ENCODE measurements around the gene PKHD1.

The PKHD1 gene

GRCh38 chr6:51792273-51793030 is 295.0 kb downstream of the PKHD1 start:
- DNase-seq (ENCODE audit: low read depth in 2 of 2) = no peak

GRCh38 chr6:51790946-51791345 is 296.5 kb downstream of the PKHD1 start:
- no peak for DNase-seq (ENCODE audit: low read depth in 2 of 2)

- DNase-seq (ENCODE audit: low read depth in 2 of 2) = no peak
Measured at GRCh38 chr6:51788121-51788520, 299.3 kb downstream of the PKHD1 start.

GRCh38 chr6:51778666-51779065 is 308.7 kb downstream of the PKHD1 start:
- no peak for DNase-seq (ENCODE audit: low read depth in 2 of 2)

GRCh38 chr6:51777618-51778017 is 309.8 kb downstream of the PKHD1 start:
- no peak for DNase-seq (ENCODE audit: low read depth in 2 of 2)

- DNase-seq (ENCODE audit: low read depth in 2 of 2) = no peak
Measured at GRCh38 chr6:51775942-51776860, 311.2 kb downstream of the PKHD1 start.

- DNase-seq (ENCODE audit: low read depth in 2 of 2) = no peak
Measured at GRCh38 chr6:51768087-51768486, 319.3 kb downstream of the PKHD1 start.

- DNase-seq (ENCODE audit: low read depth in 2 of 2) = no peak
Measured at GRCh38 chr6:51765230-51765629, 322.2 kb downstream of the PKHD1 start.

- no peak for DNase-seq (ENCODE audit: low read depth in 2 of 2)
Measured at GRCh38 chr6:51753635-51754034, 333.8 kb downstream of the PKHD1 start.

GRCh38 chr6:51743999-51744398 is 343.4 kb downstream of the PKHD1 start:
- DNase-seq (ENCODE audit: low read depth in 2 of 2) = no peak

GRCh38 chr6:51740658-51741057 is 346.8 kb downstream of the PKHD1 start:
- DNase-seq (ENCODE audit: low read depth in 2 of 2) = no peak

- DNase-seq (ENCODE audit: low read depth in 2 of 2) = no peak
Measured at GRCh38 chr6:51738614-51739013, 348.8 kb downstream of the PKHD1 start.

- no peak for DNase-seq (ENCODE audit: low read depth in 2 of 2)
Measured at GRCh38 chr6:51737580-51738360, 349.6 kb downstream of the PKHD1 start.

GRCh38 chr6:51725155-51725554 is 362.3 kb downstream of the PKHD1 start:
- no peak for DNase-seq (ENCODE audit: low read depth in 2 of 2)

- no peak for DNase-seq (ENCODE audit: low read depth in 2 of 2)
Measured at GRCh38 chr6:51720327-51720726, 367.1 kb downstream of the PKHD1 start.

- DNase-seq (ENCODE audit: low read depth in 2 of 2) = no peak
Measured at GRCh38 chr6:51719297-51719696, 368.1 kb downstream of the PKHD1 start.

GRCh38 chr6:51718533-51718932 is 368.9 kb downstream of the PKHD1 start:
- DNase-seq (ENCODE audit: low read depth in 2 of 2) = no peak

GRCh38 chr6:51717477-51717876 is 369.9 kb downstream of the PKHD1 start:
- no peak for DNase-seq (ENCODE audit: low read depth in 2 of 2)

GRCh38 chr6:51711876-51712275 is 375.5 kb downstream of the PKHD1 start:
- no peak for DNase-seq (ENCODE audit: low read depth in 2 of 2)

- DNase-seq (ENCODE audit: low read depth in 2 of 2) = no peak
Measured at GRCh38 chr6:51706086-51706485, 381.3 kb downstream of the PKHD1 start.

- DNase-seq (ENCODE audit: low read depth in 2 of 2) = no peak
Measured at GRCh38 chr6:51704932-51705540, 382.4 kb downstream of the PKHD1 start.

GRCh38 chr6:51702851-51703250 is 384.6 kb downstream of the PKHD1 start:
- no peak for DNase-seq (ENCODE audit: low read depth in 2 of 2)
